DMS 273 treated with DMSO at 0.1 percent for 48 hours (cell line): ENCODE measurements around the gene EEIG1.

Source experiments
- DNase-seq: peaks from one replicate; lab custom pipeline; 2025; lab: John Stamatoyannopoulos, UW

Gene EEIG1

GRCh38 chr9:127974769-127975261 lies 6.0 kb downstream of the EEIG1 start:
- no peak for DNase-seq

GRCh38 chr9:127974001-127974768 lies 6.6 kb downstream of the EEIG1 start:
- no peak for DNase-seq

GRCh38 chr9:127973169-127974000 lies 7.4 kb downstream of the EEIG1 start:
- DNase-seq = no peak

- DNase-seq = no peak
These were observed 8.4 kb downstream of the EEIG1 start for GRCh38 chr9:127972236-127972871.

GRCh38 chr9:127971357-127972235 lies 9.2 kb downstream of the EEIG1 start:
- DNase-seq = no peak

GRCh38 chr9:127970401-127971313 lies 10.1 kb downstream of the EEIG1 start:
- no peak for DNase-seq

- no peak for DNase-seq
These were observed 11.9 kb downstream of the EEIG1 start for GRCh38 chr9:127968700-127969383.

- no peak for DNase-seq
These were observed 12.7 kb downstream of the EEIG1 start for GRCh38 chr9:127968042-127968441.

- DNase-seq = no peak
These were observed 13.5 kb downstream of the EEIG1 start for GRCh38 chr9:127967151-127967809.

GRCh38 chr9:127966416-127967150 lies 14.2 kb downstream of the EEIG1 start:
- DNase-seq = no peak

- no peak for DNase-seq
These were observed 14.8 kb downstream of the EEIG1 start for GRCh38 chr9:127965953-127966352.

- no peak for DNase-seq
These were observed 17.3 kb downstream of the EEIG1 start for GRCh38 chr9:127963359-127964064.

GRCh38 chr9:127963041-127963358 lies 17.8 kb downstream of the EEIG1 start:
- no peak for DNase-seq

- DNase-seq = no peak
These were observed 18.5 kb downstream of the EEIG1 start for GRCh38 chr9:127962278-127962677.

- no peak for DNase-seq
These were observed 19.1 kb downstream of the EEIG1 start for GRCh38 chr9:127961613-127962155.

- no peak for DNase-seq
These were observed 19.7 kb downstream of the EEIG1 start for GRCh38 chr9:127961155-127961490.

GRCh38 chr9:127960410-127961154 lies 20.2 kb downstream of the EEIG1 start:
- DNase-seq = no peak
